H9 (cell line): Measurements from ENCODE around the gene GRM5. TPM values are rescaled to one million over a fixed set of nuclear protein-coding genes. Genes with fewer than 3 reads are reported as not detected.

Experiments used
- DNase-seq: peaks from one replicate; pipeline ENCODE4 v3.0.0-alpha.2; 2017
- H2AFZ ChIP-seq: one replicate; pipeline ENCODE4 v1.6.1; 2013; ENCODE audit warnings: mild to moderate bottlenecking, low read length, control low read depth, moderate library complexity
- H2AK5ac ChIP-seq: 2 replicates; pipeline ENCODE4 v1.6.1; 2013; ENCODE audit warnings: low read length, control low read depth, mixed read lengths; ENCODE audit not compliant: insufficient read length
- H2BK120ac ChIP-seq: one replicate; pipeline ENCODE4 v1.6.1; 2013; ENCODE audit warnings: low read depth, mild to moderate bottlenecking, low read length, control low read depth, inconsistent platforms; ENCODE audit not compliant: poor library complexity, severe bottlenecking
- H2BK12ac ChIP-seq: 2 replicates; pipeline ENCODE4 v1.6.1; 2013; ENCODE audit warnings: low read length, control low read depth, mixed read lengths, low read depth; ENCODE audit not compliant: insufficient read length
- H2BK15ac ChIP-seq: 2 replicates; pipeline ENCODE4 v1.6.1; 2013; ENCODE audit warnings: low read depth, low read length, control low read depth
- H2BK20ac ChIP-seq: one replicate; pipeline ENCODE4 v1.6.1; 2013; ENCODE audit warnings: low read depth, mild to moderate bottlenecking, low read length, control low read depth, inconsistent platforms; ENCODE audit not compliant: poor library complexity, severe bottlenecking
- H2BK5ac ChIP-seq: 2 replicates; pipeline ENCODE4 v1.6.1; 2013; ENCODE audit warnings: low read length, control low read depth, mixed read lengths; ENCODE audit not compliant: insufficient read length
- H3K14ac ChIP-seq: 2 replicates; pipeline ENCODE4 v1.6.1; 2013; ENCODE audit warnings: low read length, control low read depth; ENCODE audit not compliant: insufficient read depth
- H3K18ac ChIP-seq: 2 replicates; pipeline ENCODE4 v1.6.1; 2013; ENCODE audit warnings: low read depth, mild to moderate bottlenecking, mixed read lengths, low read length, control low read depth; ENCODE audit not compliant: insufficient read length
- H3K23ac ChIP-seq: 2 replicates; pipeline ENCODE4 v1.6.1; 2013; ENCODE audit warnings: low read length, control low read depth, mixed read lengths, low read depth; ENCODE audit not compliant: insufficient read length
- H3K23me2 ChIP-seq: 2 replicates; pipeline ENCODE4 v1.6.1; 2013; ENCODE audit warnings: low read depth, mild to moderate bottlenecking, mixed read lengths, low read length, control low read depth; ENCODE audit not compliant: insufficient read length, poor library complexity, severe bottlenecking
- H3K27ac ChIP-seq: 2 replicates; pipeline ENCODE4 v1.5.1; 2013; ENCODE audit warnings: low read length, control low read depth, mixed read lengths, low read depth; ENCODE audit not compliant: insufficient read length
- H3K27me3 ChIP-seq: 2 replicates; pipeline ENCODE4 v1.6.1; 2013; ENCODE audit warnings: low read length, control low read depth, inconsistent platforms; ENCODE audit not compliant: insufficient read depth
- H3K4ac ChIP-seq: 2 replicates; pipeline ENCODE4 v1.6.1; 2013; ENCODE audit warnings: low read depth, mild to moderate bottlenecking, control low read depth, inconsistent platforms, low read length, moderate library complexity
- H3K4me1 ChIP-seq: 2 replicates; pipeline ENCODE4 v1.6.1; 2013; ENCODE audit warnings: low read length, control low read depth, inconsistent platforms; ENCODE audit not compliant: insufficient read depth
- H3K4me2 ChIP-seq: 2 replicates; pipeline ENCODE4 v1.6.1; 2013; ENCODE audit warnings: low read length, control low read depth, mixed read lengths; ENCODE audit not compliant: insufficient read length, insufficient read depth
- H3K56ac ChIP-seq: 2 replicates; pipeline ENCODE4 v1.6.1; 2013; ENCODE audit warnings: low read depth, mild to moderate bottlenecking, mixed read lengths, low read length, control low read depth; ENCODE audit not compliant: insufficient read length
- H3K79me1 ChIP-seq: 2 replicates; pipeline ENCODE4 v1.6.1; 2013; ENCODE audit warnings: low read depth, mild to moderate bottlenecking, moderate library complexity, low read length, control low read depth, inconsistent platforms; ENCODE audit not compliant: insufficient read depth, poor library complexity, severe bottlenecking
- H3K79me2 ChIP-seq: 2 replicates; pipeline ENCODE4 v1.6.1; 2013; ENCODE audit warnings: low read length, control low read depth, inconsistent platforms; ENCODE audit not compliant: insufficient read depth
- H3K9ac ChIP-seq: 2 replicates; pipeline ENCODE4 v1.6.1; 2013; ENCODE audit warnings: low read length, control low read depth, mixed read lengths; ENCODE audit not compliant: insufficient read length; ENCODE audit errors: extremely low read depth
- H3K9me3 ChIP-seq: one replicate; pipeline ENCODE4 v1.6.1; 2013; ENCODE audit warnings: low read depth, low read length, inconsistent platforms; ENCODE audit not compliant: control insufficient read depth
- H3T11ph ChIP-seq: one replicate; pipeline ENCODE4 v1.6.1; 2013; ENCODE audit warnings: mild to moderate bottlenecking, low read length, control low read depth, inconsistent platforms
- H4K20me1 ChIP-seq: one replicate; pipeline ENCODE4 v1.6.1; 2013; ENCODE audit not compliant: control insufficient read depth, insufficient read length, insufficient read depth
- H4K5ac ChIP-seq: 2 replicates; pipeline ENCODE4 v1.6.1; 2013; ENCODE audit warnings: low read depth, mild to moderate bottlenecking, mixed read lengths, low read length, control low read depth; ENCODE audit not compliant: insufficient read length
- H4K8ac ChIP-seq: replicated peaks from 2 replicates; pipeline ENCODE4 v1.6.1; 2013; ENCODE audit warnings: low read length, control low read depth, mixed read lengths, low read depth; ENCODE audit not compliant: insufficient read length
- H4K91ac ChIP-seq: 2 replicates; pipeline ENCODE4 v1.6.1; 2013; ENCODE audit warnings: low read depth, mild to moderate bottlenecking, moderate library complexity, mixed read lengths, low read length, control low read depth; ENCODE audit not compliant: insufficient read length
- H3K27ac Mint-ChIP-seq, 3 experiments: 2 replicates in 2 of 3; 3 replicates in 1 of 3; pipeline ENCODE4 v1.8.0; 2020 to 2021; ENCODE audit warnings: mixed read lengths in 3 of 3, mild to moderate bottlenecking in 1 of 3, moderate library complexity in 1 of 3
- H3K27me3 Mint-ChIP-seq: 2 replicates; pipeline ENCODE4 v1.8.0; 2021; ENCODE audit warnings: low read depth, mild to moderate bottlenecking, moderate library complexity, mixed read lengths
- H3K36me3 Mint-ChIP-seq, 3 experiments: 2 replicates in 2 of 3; 3 replicates in 1 of 3; pipeline ENCODE4 v1.8.0; 2020 to 2021; ENCODE audit warnings: low read depth in 3 of 3, mixed read lengths in 3 of 3; ENCODE audit not compliant: insufficient read depth in 1 of 3
- H3K4me1 Mint-ChIP-seq, 2 experiments: 2 replicates each; pipeline ENCODE4 v1.8.0; 2020; ENCODE audit warnings: mixed read lengths in 2 of 2
- H3K4me3 Mint-ChIP-seq, 2 experiments: 2 replicates in 1 of 2; 3 replicates in 1 of 2; pipeline ENCODE4 v1.8.0; 2020 to 2021; ENCODE audit warnings: mild to moderate bottlenecking in 2 of 2, mixed read lengths in 2 of 2, moderate library complexity in 1 of 2
- H3K9me3 Mint-ChIP-seq, 2 experiments: 2 replicates in 1 of 2; 3 replicates in 1 of 2; pipeline ENCODE4 v1.8.0; 2020; ENCODE audit warnings: mild to moderate bottlenecking in 2 of 2, mixed read lengths in 2 of 2, moderate library complexity in 1 of 2
- CTCF ChIP-seq: fragments of 200-600 bp; sonication (generic); conservative IDR thresholded peaks from 3 replicates; pipeline ENCODE4 v1.8.0; 2021; ENCODE audit warnings: antibody characterized with exemption, mild to moderate bottlenecking
- WGBS: extraction: QIAGEN DNeasy Blood & Tissue Kit; methylation state at CpG from one replicate; pipeline ENCODE4 v1.1.7; 2013; ENCODE audit warnings: missing lambda C conversion rate, low lambda C conversion rate, mixed read lengths; ENCODE audit not compliant: insufficient read length; ENCODE audit errors: extremely low coverage; 5-methylcytosine and 5-hydroxymethylcytosine counted together
- total RNA-seq: library from RNA; stranded (reverse); gene quantifications from 2 replicates; pipeline ENCODE4 v1.2.1, GENCODE V29; 2021

Gene GRM5
- total RNA-seq, 1 experiment from 2014 or later, result not detected

GRCh38 chr11:88704485-88704884 lies 361.3 kb downstream of the GRM5 start:
- no peak overlapping the region for H3K56ac ChIP-seq
- H4K91ac ChIP-seq, result no peak overlapping the region
- H2BK5ac ChIP-seq, result no peak overlapping the region
- H3K9me3 Mint-ChIP-seq, result no peaks in the 10 kb centered on the region
- H4K20me1 ChIP-seq, result no peaks in the 10 kb centered on the region
- H3K36me3 Mint-ChIP-seq, result no peaks in the 10 kb centered on the region
- H3K27ac ChIP-seq, result no peak overlapping the region
- no peak overlapping the region for H2AK5ac ChIP-seq
- no peaks in the 10 kb centered on the region for H3K9me3 ChIP-seq
- no peak overlapping the region for H4K8ac ChIP-seq
- H2BK15ac ChIP-seq, result no peak overlapping the region
- H3K27me3 ChIP-seq, result no peaks in the 10 kb centered on the region
- H3T11ph ChIP-seq, result no peak overlapping the region
- H3K14ac ChIP-seq, result no peak overlapping the region
- no peak for TF ChIP-seq CTCF
- H3K23ac ChIP-seq, result no peak overlapping the region
- no peak overlapping the region for H2BK120ac ChIP-seq
- no peaks in the 10 kb centered on the region for H3K4me1 Mint-ChIP-seq
- H3K4ac ChIP-seq, result no peak overlapping the region
- H2AFZ ChIP-seq, result no peak overlapping the region
- no peak for DNase-seq
- no peaks in the 10 kb centered on the region for H3K79me2 ChIP-seq
- no peak overlapping the region for H3K27ac Mint-ChIP-seq
- no peaks in the 10 kb centered on the region for H3K79me1 ChIP-seq
- H4K5ac ChIP-seq, result no peak overlapping the region
- no peak overlapping the region for H3K4me3 Mint-ChIP-seq
- no CpG with 5 or more reads among the region's 1 CpG for WGBS
- no peak overlapping the region for H3K4me2 ChIP-seq
- H3K23me2 ChIP-seq, result no peaks in the 10 kb centered on the region
- H3K27me3 Mint-ChIP-seq, result no peaks in the 10 kb centered on the region
- no peak overlapping the region for H2BK20ac ChIP-seq
- H2BK12ac ChIP-seq, result no peak overlapping the region
- no peak overlapping the region for H3K9ac ChIP-seq
- H3K18ac ChIP-seq, result no peak overlapping the region
- no peaks in the 10 kb centered on the region for H3K4me1 ChIP-seq
